HEK293 (cell line): ENCODE measurements around the gene SPRY4.

ENCODE experiments used
- CTCF ChIA-PET: fragments of 350-600 bp; formaldehyde crosslinking; extraction: SDS; loops from one replicate; lab custom pipeline; 2021; ENCODE audit warnings: antibody characterized with exemption; lab: Yijun Ruan, JAX
- POLR2A ChIA-PET: fragments of 300-600 bp; formaldehyde crosslinking; extraction: SDS; loops from one replicate; lab custom pipeline; 2020; ENCODE audit warnings: antibody characterized with exemption, inconsistent platforms; lab: Yijun Ruan, JAX
- H3K27ac ChIP-seq: fragments of 200-500 bp; sonication (Bioruptor generic); 2 replicates; pipeline ENCODE4 v1.5.1; 2014; ENCODE audit warnings: low read depth, low read length, control low read depth, inconsistent platforms; ENCODE audit errors: extremely low read depth
- H3K36me3 ChIP-seq, 2 experiments: fragments of 200-500 bp in 1 of 2; sonication (Bioruptor generic) in 1 of 2; 1 replicate in 1 of 2; 2 replicates in 1 of 2; pipeline ENCODE4 v1.5.1; 2014 to 2017; ENCODE audit warnings: inconsistent platforms in 2 of 2, low read length in 2 of 2; ENCODE audit not compliant: control insufficient read depth in 2 of 2, insufficient read depth in 1 of 2
- H3K4me1 ChIP-seq: fragments of 200-500 bp; sonication (Bioruptor generic); 2 replicates; pipeline ENCODE4 v1.5.1; 2014; ENCODE audit warnings: mild to moderate bottlenecking, low read length, inconsistent platforms; ENCODE audit not compliant: control insufficient read depth, insufficient read depth
- H3K4me3 ChIP-seq: 2 replicates; pipeline ENCODE4 v1.5.1; 2011; ENCODE audit warnings: low read depth, mild to moderate bottlenecking, control low read depth, low read length, moderate library complexity
- H3K9me3 ChIP-seq: fragments of 200-500 bp; sonication (Bioruptor generic); 2 replicates; pipeline ENCODE4 v1.5.1; 2014; ENCODE audit warnings: low read depth, low read length, inconsistent platforms; ENCODE audit not compliant: control insufficient read depth, insufficient read depth
- EGR2 ChIP-seq: fragments of 450-650 bp; formaldehyde crosslinking; IDR thresholded peaks from 2 replicates; pipeline ENCODE4 v1.5.1; 2016; ENCODE audit warnings: low read depth, missing biosample characterization, missing genetic modification characterization
- FEZF1 ChIP-seq: fragments of 450-650 bp; formaldehyde crosslinking; IDR thresholded peaks from 2 replicates; pipeline ENCODE4 v1.5.1; 2016; ENCODE audit warnings: missing biosample characterization, missing genetic modification characterization
- GLIS2 ChIP-seq: fragments of 450-650 bp; formaldehyde crosslinking; IDR thresholded peaks from 2 replicates; pipeline ENCODE4 v1.5.1; 2016; ENCODE audit warnings: missing biosample characterization, missing genetic modification characterization
- OVOL3 ChIP-seq: fragments of 450-650 bp; formaldehyde crosslinking; IDR thresholded peaks from 2 replicates; pipeline ENCODE4 v1.5.1; 2016; ENCODE audit warnings: missing biosample characterization, missing genetic modification characterization
- SCRT2 ChIP-seq: fragments of 450-650 bp; formaldehyde crosslinking; IDR thresholded peaks from 2 replicates; pipeline ENCODE4 v1.5.1; 2016; ENCODE audit warnings: missing biosample characterization, missing genetic modification characterization
- SP2 ChIP-seq: fragments of 450-650 bp; formaldehyde crosslinking; IDR thresholded peaks from 2 replicates; pipeline ENCODE4 v1.5.1; 2016; ENCODE audit warnings: missing biosample characterization, missing genetic modification characterization
- ZBTB48 ChIP-seq: fragments of 450-650 bp; formaldehyde crosslinking; IDR thresholded peaks from 2 replicates; pipeline ENCODE4 v1.5.1; 2016; ENCODE audit warnings: missing biosample characterization, missing genetic modification characterization
- ZNF112 ChIP-seq: fragments of 450-650 bp; formaldehyde crosslinking; IDR thresholded peaks from 2 replicates; pipeline ENCODE4 v1.5.0; 2017; ENCODE audit warnings: missing biosample characterization, missing genetic modification characterization
- ZNF138 ChIP-seq: fragments of 450-650 bp; formaldehyde crosslinking; IDR thresholded peaks from 2 replicates; pipeline ENCODE4 v1.5.1; 2016; ENCODE audit warnings: missing biosample characterization, missing genetic modification characterization, borderline replicate concordance
- ZNF155 ChIP-seq: fragments of 450-650 bp; formaldehyde crosslinking; IDR thresholded peaks from 2 replicates; pipeline ENCODE4 v1.5.1; 2016; ENCODE audit warnings: missing biosample characterization, missing genetic modification characterization
- ZNF404 ChIP-seq: fragments of 450-650 bp; formaldehyde crosslinking; IDR thresholded peaks from 2 replicates; pipeline ENCODE4 v1.5.1; 2017; ENCODE audit warnings: missing biosample characterization, missing genetic modification characterization
- ZNF501 ChIP-seq: fragments of 450-650 bp; formaldehyde crosslinking; IDR thresholded peaks from 2 replicates; pipeline ENCODE4 v1.5.1; 2016; ENCODE audit warnings: missing biosample characterization, missing genetic modification characterization
- ZNF521 ChIP-seq: fragments of 450-650 bp; formaldehyde crosslinking; IDR thresholded peaks from 2 replicates; pipeline ENCODE4 v1.5.1; 2017; ENCODE audit warnings: missing biosample characterization, mild to moderate bottlenecking, missing genetic modification characterization
- ZNF561 ChIP-seq: fragments of 450-650 bp; IDR thresholded peaks from 2 replicates; pipeline ENCODE4 v1.5.1; 2018; ENCODE audit warnings: missing biosample characterization, missing genetic modification characterization, borderline replicate concordance
- ZNF830 ChIP-seq: fragments of 450-650 bp; IDR thresholded peaks from 2 replicates; pipeline ENCODE4 v1.5.0; 2018; ENCODE audit warnings: missing biosample characterization, missing genetic modification characterization, low read depth, mild to moderate bottlenecking, moderate library complexity
- ZSCAN16 ChIP-seq: fragments of 450-650 bp; formaldehyde crosslinking; IDR thresholded peaks from 2 replicates; pipeline ENCODE4 v1.5.1; 2016; ENCODE audit warnings: missing biosample characterization, missing genetic modification characterization
- TF ChIP-seq, protein P1 (sequence below): fragments of 450-650 bp; formaldehyde crosslinking; IDR thresholded peaks from 2 replicates; pipeline ENCODE4 v1.5.1; 2016; ENCODE audit warnings: missing biosample characterization, missing genetic modification characterization
- TF ChIP-seq, protein P2 (sequence below): fragments of 450-650 bp; formaldehyde crosslinking; optimal IDR thresholded peaks from 2 replicates; pipeline ENCODE3; 2016; ENCODE audit warnings: missing biosample characterization, mild to moderate bottlenecking, missing genetic modification characterization
- TF ChIP-seq, protein P3 (sequence below): fragments of 450-650 bp; formaldehyde crosslinking; IDR thresholded peaks from 2 replicates; pipeline ENCODE4 v1.5.1; 2017; ENCODE audit warnings: missing biosample characterization, mild to moderate bottlenecking, missing genetic modification characterization, moderate library complexity
- TF ChIP-seq, protein P4 (sequence below): fragments of 450-650 bp; formaldehyde crosslinking; conservative IDR thresholded peaks from 2 replicates; pipeline ENCODE4 v1.5.1; 2016; ENCODE audit warnings: low read depth, missing biosample characterization, missing genetic modification characterization

SPRY4 gene

DNA sequence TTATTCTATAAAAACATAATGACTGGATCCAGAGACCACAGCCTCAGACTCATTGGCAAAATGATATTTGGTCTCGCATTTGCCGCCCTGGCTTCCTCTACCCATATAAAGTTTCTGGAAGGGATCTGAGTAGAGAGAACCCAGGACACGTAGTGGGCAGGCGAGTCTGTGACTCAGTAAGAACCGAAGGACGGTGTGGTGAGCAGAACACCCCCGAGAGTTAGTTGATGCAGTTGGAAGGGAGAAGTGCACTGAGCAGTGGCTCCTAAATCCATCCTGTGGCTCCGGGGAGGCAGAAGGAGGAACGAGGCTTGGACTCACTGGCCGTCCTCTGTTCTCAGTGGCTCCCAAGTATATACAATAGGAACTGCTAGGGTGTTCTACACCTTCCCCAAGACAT, 11.5 kb downstream of the SPRY4 start:
- Histone ChIP-seq H3K4me1 (peaks cover 10% of the 10 kb centered on the region), H3K4me3 (no peak overlapping the region), H3K9me3 (no peaks in the 10 kb centered on the region), H3K36me3 (peaks cover 0 to 23% of the 10 kb centered on the region in 2 experiments; a peak in 2 of 3 replicates), H3K27ac (no peak overlapping the region)
- ChIA-PET POLR2A (no interaction called here), CTCF (no interaction called here)
- TF ChIP-seq ZNF830 (tag by site-specific recombination), result no peak
- no peak for TF ChIP-seq ZSCAN16 (tag by site-specific recombination)
- no peak for TF ChIP-seq FEZF1
- TF ChIP-seq, protein P1, sequence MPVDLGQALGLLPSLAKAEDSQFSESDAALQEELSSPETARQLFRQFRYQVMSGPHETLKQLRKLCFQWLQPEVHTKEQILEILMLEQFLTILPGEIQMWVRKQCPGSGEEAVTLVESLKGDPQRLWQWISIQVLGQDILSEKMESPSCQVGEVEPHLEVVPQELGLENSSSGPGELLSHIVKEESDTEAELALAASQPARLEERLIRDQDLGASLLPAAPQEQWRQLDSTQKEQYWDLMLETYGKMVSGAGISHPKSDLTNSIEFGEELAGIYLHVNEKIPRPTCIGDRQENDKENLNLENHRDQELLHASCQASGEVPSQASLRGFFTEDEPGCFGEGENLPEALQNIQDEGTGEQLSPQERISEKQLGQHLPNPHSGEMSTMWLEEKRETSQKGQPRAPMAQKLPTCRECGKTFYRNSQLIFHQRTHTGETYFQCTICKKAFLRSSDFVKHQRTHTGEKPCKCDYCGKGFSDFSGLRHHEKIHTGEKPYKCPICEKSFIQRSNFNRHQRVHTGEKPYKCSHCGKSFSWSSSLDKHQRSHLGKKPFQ, result no peak
- TF ChIP-seq ZNF112 (tag by site-specific recombination), result no peak
- TF ChIP-seq, protein P2, sequence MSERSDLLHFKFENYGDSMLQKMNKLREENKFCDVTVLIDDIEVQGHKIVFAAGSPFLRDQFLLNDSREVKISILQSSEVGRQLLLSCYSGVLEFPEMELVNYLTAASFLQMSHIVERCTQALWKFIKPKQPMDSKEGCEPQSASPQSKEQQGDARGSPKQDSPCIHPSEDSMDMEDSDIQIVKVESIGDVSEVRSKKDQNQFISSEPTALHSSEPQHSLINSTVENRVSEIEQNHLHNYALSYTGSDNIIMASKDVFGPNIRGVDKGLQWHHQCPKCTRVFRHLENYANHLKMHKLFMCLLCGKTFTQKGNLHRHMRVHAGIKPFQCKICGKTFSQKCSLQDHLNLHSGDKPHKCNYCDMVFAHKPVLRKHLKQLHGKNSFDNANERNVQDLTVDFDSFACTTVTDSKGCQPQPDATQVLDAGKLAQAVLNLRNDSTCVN (tag by site-specific recombination), result no peak
- TF ChIP-seq SP2 (tag by site-specific recombination), result no peak
- TF ChIP-seq OVOL3 (tag by site-specific recombination), result no peak
- TF ChIP-seq, protein P3, sequence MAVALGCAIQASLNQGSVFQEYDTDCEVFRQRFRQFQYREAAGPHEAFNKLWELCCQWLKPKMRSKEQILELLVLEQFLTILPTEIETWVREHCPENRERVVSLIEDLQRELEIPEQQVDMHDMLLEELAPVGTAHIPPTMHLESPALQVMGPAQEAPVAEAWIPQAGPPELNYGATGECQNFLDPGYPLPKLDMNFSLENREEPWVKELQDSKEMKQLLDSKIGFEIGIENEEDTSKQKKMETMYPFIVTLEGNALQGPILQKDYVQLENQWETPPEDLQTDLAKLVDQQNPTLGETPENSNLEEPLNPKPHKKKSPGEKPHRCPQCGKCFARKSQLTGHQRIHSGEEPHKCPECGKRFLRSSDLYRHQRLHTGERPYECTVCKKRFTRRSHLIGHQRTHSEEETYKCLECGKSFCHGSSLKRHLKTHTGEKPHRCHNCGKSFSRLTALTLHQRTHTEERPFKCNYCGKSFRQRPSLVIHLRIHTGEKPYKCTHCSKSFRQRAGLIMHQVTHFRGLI, result no peak
- no peak for TF ChIP-seq GLIS2 (tag by site-specific recombination)
- TF ChIP-seq ZNF561 (tag by site-specific recombination), result no peak
- TF ChIP-seq, protein P4, sequence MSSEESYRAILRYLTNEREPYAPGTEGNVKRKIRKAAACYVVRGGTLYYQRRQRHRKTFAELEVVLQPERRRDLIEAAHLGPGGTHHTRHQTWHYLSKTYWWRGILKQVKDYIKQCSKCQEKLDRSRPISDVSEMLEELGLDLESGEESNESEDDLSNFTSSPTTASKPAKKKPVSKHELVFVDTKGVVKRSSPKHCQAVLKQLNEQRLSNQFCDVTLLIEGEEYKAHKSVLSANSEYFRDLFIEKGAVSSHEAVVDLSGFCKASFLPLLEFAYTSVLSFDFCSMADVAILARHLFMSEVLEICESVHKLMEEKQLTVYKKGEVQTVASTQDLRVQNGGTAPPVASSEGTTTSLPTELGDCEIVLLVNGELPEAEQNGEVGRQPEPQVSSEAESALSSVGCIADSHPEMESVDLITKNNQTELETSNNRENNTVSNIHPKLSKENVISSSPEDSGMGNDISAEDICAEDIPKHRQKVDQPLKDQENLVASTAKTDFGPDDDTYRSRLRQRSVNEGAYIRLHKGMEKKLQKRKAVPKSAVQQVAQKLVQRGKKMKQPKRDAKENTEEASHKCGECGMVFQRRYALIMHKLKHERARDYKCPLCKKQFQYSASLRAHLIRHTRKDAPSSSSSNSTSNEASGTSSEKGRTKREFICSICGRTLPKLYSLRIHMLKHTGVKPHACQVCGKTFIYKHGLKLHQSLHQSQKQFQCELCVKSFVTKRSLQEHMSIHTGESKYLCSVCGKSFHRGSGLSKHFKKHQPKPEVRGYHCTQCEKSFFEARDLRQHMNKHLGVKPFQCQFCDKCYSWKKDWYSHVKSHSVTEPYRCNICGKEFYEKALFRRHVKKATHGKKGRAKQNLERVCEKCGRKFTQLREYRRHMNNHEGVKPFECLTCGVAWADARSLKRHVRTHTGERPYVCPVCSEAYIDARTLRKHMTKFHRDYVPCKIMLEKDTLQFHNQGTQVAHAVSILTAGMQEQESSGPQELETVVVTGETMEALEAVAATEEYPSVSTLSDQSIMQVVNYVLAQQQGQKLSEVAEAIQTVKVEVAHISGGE (tag by site-specific recombination), result no peak
- no peak for TF ChIP-seq ZNF138 (tag by site-specific recombination)
- TF ChIP-seq ZNF521 (tag by site-specific recombination), result no peak
- no peak for TF ChIP-seq ZNF501 (tag by site-specific recombination)
- no peak for TF ChIP-seq EGR2 (tag by site-specific recombination)
- no peak for TF ChIP-seq ZNF155 (tag by site-specific recombination)
- no peak for TF ChIP-seq ZNF404

DNA sequence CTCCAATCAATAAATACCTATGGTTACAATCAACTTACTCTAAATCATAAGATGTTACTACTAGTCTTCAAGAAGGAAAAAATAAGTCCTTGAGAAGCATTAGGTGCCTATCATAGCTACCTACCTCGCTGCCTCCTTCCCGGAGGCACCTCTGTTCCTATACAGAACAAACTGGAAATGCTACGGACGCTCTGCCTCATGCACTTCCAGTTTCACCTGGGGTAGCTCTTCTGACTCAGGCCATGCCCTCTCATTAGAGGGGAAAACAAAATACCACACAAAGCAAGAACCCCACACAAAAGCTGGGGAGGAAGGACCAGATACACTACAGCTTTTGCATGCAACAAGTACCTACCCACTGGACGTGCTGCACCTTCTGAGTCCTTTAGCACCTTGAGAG, 12.4 kb downstream of the SPRY4 start:
- CTCF ChIA-PET, result no interaction called here
- POLR2A ChIA-PET, result no interaction called here
- TF ChIP-seq ZBTB48 (tag by site-specific recombination) (no peak), SCRT2 (tag by site-specific recombination) (peak; percentile 51)
- Histone ChIP-seq H3K27ac (no peak overlapping the region), H3K4me1 (peaks cover 10% of the 10 kb centered on the region), H3K36me3 (peaks cover 0 to 23% of the 10 kb centered on the region in 2 experiments; a peak in 2 of 3 replicates), H3K4me3 (no peak overlapping the region), H3K9me3 (no peaks in the 10 kb centered on the region)
